ENCODE measurements around the gene DOK3. TPM values are rescaled to one million over a fixed set of nuclear protein-coding genes. Genes with fewer than 3 reads are reported as not detected.

DOK3 gene
- polyA plus RNA-seq, 1 donor (not counting 4 experiments of a cell fraction or from before 2014, with no cell fraction given): 1.7 TPM

- Histone ChIP-seq H3K4me2 (ENCODE audit: control insufficient read depth, extremely low read depth, insufficient read depth, low read depth, low read length) (no peak overlapping the region), H3K9ac (ENCODE audit: control insufficient read depth, extremely low read depth, insufficient read depth, low read length) (no peak overlapping the region), H3K79me2 (ENCODE audit: control insufficient read depth, insufficient read depth, low read length) (peaks cover 58% of the 10 kb centered on the region), H3K4me3 (ENCODE audit: control insufficient read depth in 2 of 3, extremely low read depth in 1 of 3, insufficient read depth in 2 of 3, low read depth in 1 of 3, low read length in 3 of 3) (no peak overlapping the region), H2AFZ (ENCODE audit: control insufficient read depth, low read length) (no peak overlapping the region), H4K20me1 (ENCODE audit: control insufficient read depth, extremely low read depth, insufficient read depth, low read length) (peaks cover under 1% of the 10 kb centered on the region), H3K27ac (ENCODE audit: control insufficient read depth, insufficient read depth, low read length) (no peak overlapping the region), H3K9me1 (ENCODE audit: control insufficient read depth, extremely low read depth, insufficient read depth, low read length) (peaks cover 6% of the 10 kb centered on the region), H3K9me3 (ENCODE audit: control insufficient read depth, low read depth, low read length) (no peaks in the 10 kb centered on the region), H3K36me3 (ENCODE audit: control insufficient read depth in 2 of 2, extremely low read depth in 1 of 2, insufficient read depth in 2 of 2, low read length in 2 of 2) (peaks cover 14 to 17% of the 10 kb centered on the region in 2 experiments), H3K27me3 (ENCODE audit: control insufficient read depth, extremely low read depth, insufficient read depth, low read length) (no peaks in the 10 kb centered on the region), H3K4me1 (ENCODE audit: control insufficient read depth, extremely low read depth, insufficient read depth, low read length) (peaks cover 37% of the 10 kb centered on the region)
- dilution Hi-C loops (cut with MboI; ENCODE audit: extremely low pct_ligation_motif_present, low sequenced_read_pairs): no loop called here
- no peak for DNase-seq (ENCODE audit: low read depth, low spot score)
- no peak for TF ChIP-seq EZH2 (IDR thresholded peaks at IDR 0.05; ENCODE audit: low read length)
- TF ChIP-seq, protein P1, sequence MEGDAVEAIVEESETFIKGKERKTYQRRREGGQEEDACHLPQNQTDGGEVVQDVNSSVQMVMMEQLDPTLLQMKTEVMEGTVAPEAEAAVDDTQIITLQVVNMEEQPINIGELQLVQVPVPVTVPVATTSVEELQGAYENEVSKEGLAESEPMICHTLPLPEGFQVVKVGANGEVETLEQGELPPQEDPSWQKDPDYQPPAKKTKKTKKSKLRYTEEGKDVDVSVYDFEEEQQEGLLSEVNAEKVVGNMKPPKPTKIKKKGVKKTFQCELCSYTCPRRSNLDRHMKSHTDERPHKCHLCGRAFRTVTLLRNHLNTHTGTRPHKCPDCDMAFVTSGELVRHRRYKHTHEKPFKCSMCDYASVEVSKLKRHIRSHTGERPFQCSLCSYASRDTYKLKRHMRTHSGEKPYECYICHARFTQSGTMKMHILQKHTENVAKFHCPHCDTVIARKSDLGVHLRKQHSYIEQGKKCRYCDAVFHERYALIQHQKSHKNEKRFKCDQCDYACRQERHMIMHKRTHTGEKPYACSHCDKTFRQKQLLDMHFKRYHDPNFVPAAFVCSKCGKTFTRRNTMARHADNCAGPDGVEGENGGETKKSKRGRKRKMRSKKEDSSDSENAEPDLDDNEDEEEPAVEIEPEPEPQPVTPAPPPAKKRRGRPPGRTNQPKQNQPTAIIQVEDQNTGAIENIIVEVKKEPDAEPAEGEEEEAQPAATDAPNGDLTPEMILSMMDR (optimal IDR thresholded peaks at IDR 0.05 in 1 of 3, IDR thresholded peaks at IDR 0.05 in 1 of 3, conservative IDR thresholded peaks at IDR 0.05 in 1 of 3; ENCODE audit: extremely low read depth in 1 of 3, insufficient read depth in 2 of 3, low read length in 3 of 3): no peak
- FAIRE-seq: peak; percentile 87
Observed at GRCh38 chr5:177540438-177540837, 30.8 kb upstream of the DOK3 start.

DNA sequence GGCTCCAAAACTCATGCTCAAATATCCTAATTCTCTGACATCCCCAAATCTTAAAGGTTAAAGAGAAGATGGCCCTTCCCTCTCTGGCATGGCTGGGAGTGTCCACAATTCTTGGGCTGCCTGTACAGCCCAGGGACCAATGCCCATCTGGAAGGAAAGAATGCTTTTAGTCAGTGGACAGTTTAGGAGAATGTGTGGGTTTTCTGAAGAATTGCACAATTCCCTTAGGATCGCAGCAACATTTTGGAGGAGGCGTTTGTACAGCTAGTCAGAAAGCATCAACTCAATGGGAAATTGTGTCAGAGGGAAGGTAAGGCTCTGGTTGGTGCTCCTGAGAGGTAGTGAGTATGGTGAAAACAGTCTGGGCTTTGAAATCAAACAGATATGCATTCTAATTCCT, 29.8 kb upstream of the DOK3 start:
- FAIRE-seq (peak; percentile 51), DNase-seq (ENCODE audit: low read depth, low spot score) (no peak)
- Histone ChIP-seq H3K27ac (ENCODE audit: control insufficient read depth, insufficient read depth, low read length) (peak overlapping the region; percentile 19), H4K20me1 (ENCODE audit: control insufficient read depth, extremely low read depth, insufficient read depth, low read length) (no peaks in the 10 kb centered on the region), H3K4me3 (ENCODE audit: control insufficient read depth in 2 of 3, extremely low read depth in 1 of 3, insufficient read depth in 2 of 3, low read depth in 1 of 3, low read length in 3 of 3) (no peak overlapping the region), H3K9ac (ENCODE audit: control insufficient read depth, extremely low read depth, insufficient read depth, low read length) (no peak overlapping the region), H3K79me2 (ENCODE audit: control insufficient read depth, insufficient read depth, low read length) (peaks cover 51% of the 10 kb centered on the region), H3K36me3 (ENCODE audit: control insufficient read depth in 2 of 2, extremely low read depth in 1 of 2, insufficient read depth in 2 of 2, low read length in 2 of 2) (peaks cover 17 to 20% of the 10 kb centered on the region in 2 experiments), H3K9me3 (ENCODE audit: control insufficient read depth, low read depth, low read length) (no peaks in the 10 kb centered on the region), H2AFZ (ENCODE audit: control insufficient read depth, low read length) (no peak overlapping the region), H3K4me2 (ENCODE audit: control insufficient read depth, extremely low read depth, insufficient read depth, low read depth, low read length) (peak overlapping the region; percentile 48), H3K4me1 (ENCODE audit: control insufficient read depth, extremely low read depth, insufficient read depth, low read length) (peaks cover 33% of the 10 kb centered on the region), H3K27me3 (ENCODE audit: control insufficient read depth, extremely low read depth, insufficient read depth, low read length) (no peaks in the 10 kb centered on the region), H3K9me1 (ENCODE audit: control insufficient read depth, extremely low read depth, insufficient read depth, low read length) (peaks cover 6% of the 10 kb centered on the region)
- dilution Hi-C loops (cut with MboI; ENCODE audit: extremely low pct_ligation_motif_present, low sequenced_read_pairs): no loop called here
- TF ChIP-seq, protein P1 (optimal IDR thresholded peaks at IDR 0.05 in 1 of 3, IDR thresholded peaks at IDR 0.05 in 1 of 3, conservative IDR thresholded peaks at IDR 0.05 in 1 of 3; ENCODE audit: extremely low read depth in 1 of 3, insufficient read depth in 2 of 3, low read length in 3 of 3): no peak
- TF ChIP-seq EZH2 (IDR thresholded peaks at IDR 0.05; ENCODE audit: low read length): no peak
